Transverse colon (tissue), 4 donors: Measurements from ENCODE around the gene RTP2. TPM values are rescaled to one million over a fixed set of nuclear protein-coding genes. Genes with fewer than 3 reads are reported as not detected.

Experiments
- DNase-seq: peaks from one replicate; pipeline ENCODE4 v3.0.0-alpha.2; 2019
- H3K27ac ChIP-seq, 4 donors: fragments of 200-600 bp; sonication (generic); 2 replicates each; pipeline ENCODE4 v1.5.1; 2016 to 2018; ENCODE audit warnings: inconsistent platforms in 4 of 4
- H3K27me3 ChIP-seq: fragments of 200-600 bp; sonication (generic); 2 replicates; pipeline ENCODE4 v1.5.1; 2017; ENCODE audit warnings: inconsistent platforms
- H3K36me3 ChIP-seq, 4 donors: fragments of 200-600 bp; sonication (generic); 2 replicates each; pipeline ENCODE4 v1.5.1; 2017 to 2019; ENCODE audit warnings: inconsistent platforms in 4 of 4
- H3K4me1 ChIP-seq, 4 donors: fragments of 200-600 bp; sonication (generic); 2 replicates each; pipeline ENCODE4 v1.5.1; 2017 to 2020; ENCODE audit warnings: inconsistent platforms in 4 of 4
- H3K4me3 ChIP-seq, 4 donors: fragments of 200-600 bp; sonication (generic); 1 replicate in 1 of 4; 2 replicates in 3 of 4; pipeline versions ENCODE4 v1.5.1 to v1.6.1; 2017 to 2019; ENCODE audit warnings: inconsistent platforms in 4 of 4
- H3K9me3 ChIP-seq, 2 donors: fragments of 200-600 bp; sonication (generic); 2 replicates each; pipeline ENCODE4 v1.5.1; 2017 to 2019; ENCODE audit warnings: inconsistent platforms in 2 of 2
- EP300 ChIP-seq: sonication (generic); formaldehyde crosslinking; IDR thresholded peaks from one replicate; pipeline ENCODE4 v1.6.1; 2017; ENCODE audit warnings: antibody characterized with exemption, low read depth
- POLR2A ChIP-seq: fragments of 450-650 bp; IDR thresholded peaks from one replicate; pipeline ENCODE4 v1.6.1; 2016; ENCODE audit warnings: antibody characterized with exemption, mild to moderate bottlenecking, moderate library complexity
- POLR2AphosphoS5 ChIP-seq, 3 donors: sonication (generic); formaldehyde crosslinking; IDR thresholded peaks; one replicate each; pipeline ENCODE4 v1.6.1; 2016; ENCODE audit warnings: antibody characterized with exemption in 3 of 3
- WGBS, 2 donors: methylation state at CpG; one replicate each; pipeline ENCODE4 v1.1.5; 2018; ENCODE audit warnings: low coverage in 1 of 2; 5-methylcytosine and 5-hydroxymethylcytosine counted together
- in situ Hi-C, 4 donors: fragments of 200-750 bp; cut with MboI; loops; one replicate each; pipeline versions ENCODE4 v1.15.0 to v1.15.1; 2017; ENCODE audit warnings: low sequenced_read_pairs in 3 of 4, low pct_ligation_motif_present in 1 of 4, low pct_unique_long_range_greater_than_20kb in 1 of 4
- intact Hi-C: fragments of 100-400 bp; cut with DNase I; formaldehyde crosslinking; loops from one replicate; pipeline ENCODE4 v1.15.1; 2023; ENCODE audit warnings: low total_unique reads
- total RNA-seq, 4 donors: library from RNA; depleted of rRNA; stranded (reverse); fragments of >200 nt; gene quantifications; one replicate each; pipeline ENCODE4 v1.1.0, GENCODE V29; 2016
- TF ChIP-seq, protein P1 (sequence below), 5 experiments: fragments of 200-600 bp in 3 of 5; fragments of 450-650 bp in 2 of 5; sonication (generic) in 3 of 5; IDR thresholded peaks; 1 replicate in 2 of 5; 2 replicates in 3 of 5; pipeline ENCODE4 v1.5.1; 2016 to 2017; ENCODE audit warnings: antibody characterized with exemption in 5 of 5, inconsistent platforms in 3 of 5, mild to moderate bottlenecking in 2 of 5, moderate library complexity in 1 of 5

RTP2 gene
- total RNA-seq, 4 donors from 2014 or later = not detected

DNA sequence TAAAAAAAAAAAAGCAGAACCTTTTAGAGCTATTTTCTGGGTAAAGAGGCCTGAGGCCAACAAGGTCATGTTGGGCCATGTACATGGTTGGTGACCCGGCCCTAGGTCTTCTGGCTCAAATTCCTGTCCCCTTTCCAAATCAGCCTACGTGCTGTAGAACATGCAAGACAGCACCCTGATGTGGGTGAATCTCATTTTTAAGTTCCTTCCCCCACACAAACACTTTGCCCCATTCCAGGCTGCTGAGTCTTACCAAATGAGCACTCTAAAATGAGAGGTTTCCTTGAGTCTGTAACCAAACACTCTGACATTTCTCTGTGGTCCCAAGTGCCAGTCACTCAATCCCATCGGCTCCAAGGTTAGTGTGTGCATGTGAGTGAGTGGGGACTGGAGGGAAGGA, 33.5 kb upstream of the RTP2 start:
- peak overlapping the region; percentile 33 to 99 (median 98) for H3K27ac ChIP-seq
- in situ Hi-C loops = loop anchor here (5.0 to 25.0 kb wide), 9 partner anchors 426 to 1419 kb away; partner anchors contain the start of gene LPP (in 1 of the 4)
- WGBS, 2 donors = 58 to 78% methylated on average over 2 to 3 of the region's 3 CpGs
- no peak overlapping the region for H3K4me3 ChIP-seq
- TF ChIP-seq POLR2A = no peak
- TF ChIP-seq, protein P1, sequence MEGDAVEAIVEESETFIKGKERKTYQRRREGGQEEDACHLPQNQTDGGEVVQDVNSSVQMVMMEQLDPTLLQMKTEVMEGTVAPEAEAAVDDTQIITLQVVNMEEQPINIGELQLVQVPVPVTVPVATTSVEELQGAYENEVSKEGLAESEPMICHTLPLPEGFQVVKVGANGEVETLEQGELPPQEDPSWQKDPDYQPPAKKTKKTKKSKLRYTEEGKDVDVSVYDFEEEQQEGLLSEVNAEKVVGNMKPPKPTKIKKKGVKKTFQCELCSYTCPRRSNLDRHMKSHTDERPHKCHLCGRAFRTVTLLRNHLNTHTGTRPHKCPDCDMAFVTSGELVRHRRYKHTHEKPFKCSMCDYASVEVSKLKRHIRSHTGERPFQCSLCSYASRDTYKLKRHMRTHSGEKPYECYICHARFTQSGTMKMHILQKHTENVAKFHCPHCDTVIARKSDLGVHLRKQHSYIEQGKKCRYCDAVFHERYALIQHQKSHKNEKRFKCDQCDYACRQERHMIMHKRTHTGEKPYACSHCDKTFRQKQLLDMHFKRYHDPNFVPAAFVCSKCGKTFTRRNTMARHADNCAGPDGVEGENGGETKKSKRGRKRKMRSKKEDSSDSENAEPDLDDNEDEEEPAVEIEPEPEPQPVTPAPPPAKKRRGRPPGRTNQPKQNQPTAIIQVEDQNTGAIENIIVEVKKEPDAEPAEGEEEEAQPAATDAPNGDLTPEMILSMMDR (IDR thresholded peaks at IDR 0.05) = no peak
- TF ChIP-seq POLR2AphosphoS5 (IDR thresholded peaks at IDR 0.05) = no peak
- TF ChIP-seq EP300 = no peak
- H3K27me3 ChIP-seq = no peaks in the 10 kb centered on the region
- peaks cover 0 to 33% (median 29%) of the 10 kb centered on the region in 4 donors for H3K4me1 ChIP-seq
- no peaks in the 10 kb centered on the region for H3K9me3 ChIP-seq
- DNase-seq = no peak
- intact Hi-C loops = no loop called here
- H3K36me3 ChIP-seq = peaks cover 0 to 16% (median 7%) of the 10 kb centered on the region in 4 donors

DNA sequence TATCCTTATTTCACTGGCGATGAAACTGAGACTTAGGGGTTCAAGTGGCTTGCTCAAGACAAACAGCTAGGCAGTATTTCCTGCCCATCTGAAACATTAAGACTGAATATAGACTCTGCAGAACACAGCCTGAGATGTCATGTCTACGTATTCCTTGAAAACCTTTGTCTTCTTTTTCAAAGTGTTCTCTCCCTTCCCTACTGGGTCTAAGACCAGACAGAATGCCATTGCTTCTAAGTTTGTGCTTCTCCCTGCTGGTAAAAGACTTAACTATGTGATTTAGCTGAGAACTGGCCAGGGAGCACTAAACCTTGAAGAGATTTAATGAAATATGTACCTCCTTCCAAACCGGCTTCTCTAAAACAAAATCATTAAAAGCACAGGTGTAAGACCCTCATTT, 33.0 kb upstream of the RTP2 start:
- Histone ChIP-seq H3K9me3 (no peaks in the 10 kb centered on the region), H3K27ac (peak overlapping the region in 3 of 4 donors; percentile 12 to 99 (median 98)), H3K36me3 (peaks cover 0 to 21% (median 9%) of the 10 kb centered on the region in 4 donors), H3K4me1 (peaks cover 0 to 29% (median 25%) of the 10 kb centered on the region in 4 donors), H3K4me3 (no peak overlapping the region), H3K27me3 (no peaks in the 10 kb centered on the region)
- 89 to 100% methylated on average over 3 of the region's 3 CpGs for WGBS, 2 donors
- TF ChIP-seq POLR2AphosphoS5 (IDR thresholded peaks at IDR 0.05) (no peak), POLR2A (no peak), EP300 (no peak)
- TF ChIP-seq, protein P1 (IDR thresholded peaks at IDR 0.05) = no peak
- intact Hi-C loops = no loop called here
- in situ Hi-C loops = loop anchor here (5.0 to 25.0 kb wide), 9 partner anchors 427 to 1419 kb away; partner anchors contain the start of gene LPP (in 1 of the 4)
- DNase-seq = no peak

DNA sequence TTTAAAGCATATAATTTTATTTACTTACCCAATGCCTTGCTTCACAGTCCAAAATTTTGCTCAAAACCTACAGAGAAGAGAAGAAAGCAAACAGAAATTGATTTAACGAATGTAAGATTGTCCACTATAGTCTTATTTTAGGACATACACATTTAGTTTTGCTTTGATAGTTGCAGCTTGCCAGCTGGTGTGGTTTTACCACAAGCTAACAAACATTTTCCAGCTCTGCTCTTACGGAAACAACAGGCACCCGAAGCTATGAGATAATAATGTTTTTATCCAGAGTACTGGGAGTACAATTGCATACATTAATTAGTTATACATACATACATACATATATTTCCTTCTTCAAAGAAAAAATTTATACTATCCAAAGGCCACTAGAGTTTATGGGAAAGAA, 32.5 kb upstream of the RTP2 start:
- H3K27me3 ChIP-seq = no peaks in the 10 kb centered on the region
- peak overlapping the region in 2 of 4 donors; percentile 12 to 98 for H3K27ac ChIP-seq
- in situ Hi-C loops = loop anchor here (5.0 to 25.0 kb wide), 9 partner anchors 427 to 1420 kb away; partner anchors contain the start of gene LPP (in 1 of the 4)
- intact Hi-C loops = no loop called here
- 60 to 81% methylated on average over 1 to 3 of the region's 3 CpGs for WGBS, 2 donors
- peaks cover 0 to 25% (median 20%) of the 10 kb centered on the region in 4 donors for H3K4me1 ChIP-seq
- no peaks in the 10 kb centered on the region for H3K9me3 ChIP-seq
- no peak overlapping the region for H3K4me3 ChIP-seq
- H3K36me3 ChIP-seq = peaks cover 0 to 24% (median 11%) of the 10 kb centered on the region in 4 donors
- TF ChIP-seq, protein P1 (IDR thresholded peaks at IDR 0.05) = no peak
- TF ChIP-seq POLR2A = no peak
- no peak for TF ChIP-seq POLR2AphosphoS5 (IDR thresholded peaks at IDR 0.05)
- TF ChIP-seq EP300 = no peak
- DNase-seq = no peak

DNA sequence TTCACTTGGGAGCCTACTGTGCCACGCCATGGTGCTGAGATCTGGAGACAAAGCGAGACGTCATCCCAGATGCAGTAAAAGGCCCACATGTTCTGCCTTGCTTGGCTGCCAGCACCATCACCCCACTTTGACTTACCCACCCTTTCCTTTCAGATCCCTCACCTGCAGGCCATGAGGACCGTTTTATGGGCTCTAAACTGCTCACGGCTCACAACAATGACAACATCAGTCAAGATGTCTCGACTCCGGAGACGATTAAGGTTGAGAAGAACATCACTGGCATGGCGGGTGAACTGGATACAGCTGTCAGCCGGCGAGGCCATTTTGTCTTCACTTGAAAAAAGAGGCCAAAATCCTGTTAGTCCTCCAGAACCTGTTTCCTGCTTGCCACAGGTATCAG, 31.0 kb upstream of the RTP2 start:
- intact Hi-C loops (no loop called here), in situ Hi-C loops (loop anchor here (10.0 to 25.0 kb wide), 8 partner anchors 429 to 1421 kb away; partner anchors contain the start of gene LPP (in 1 of the 4))
- H3K36me3 ChIP-seq = peaks cover 0 to 39% (median 18%) of the 10 kb centered on the region in 4 donors
- no peak overlapping the region for H3K4me3 ChIP-seq
- DNase-seq = no peak
- no peak for TF ChIP-seq POLR2A
- TF ChIP-seq EP300 = no peak
- TF ChIP-seq, protein P1 (IDR thresholded peaks at IDR 0.05) = no peak
- TF ChIP-seq POLR2AphosphoS5 (IDR thresholded peaks at IDR 0.05) = no peak
- 89 to 95% methylated on average over 3 to 11 of the region's 11 CpGs for WGBS, 2 donors
- H3K4me1 ChIP-seq = peaks cover 0 to 25% (median 17%) of the 10 kb centered on the region in 4 donors
- H3K27ac ChIP-seq = no peak overlapping the region
- H3K27me3 ChIP-seq = no peaks in the 10 kb centered on the region
- no peaks in the 10 kb centered on the region for H3K9me3 ChIP-seq
